ENCODE results near the gene FRY.

FRY gene

DNA sequence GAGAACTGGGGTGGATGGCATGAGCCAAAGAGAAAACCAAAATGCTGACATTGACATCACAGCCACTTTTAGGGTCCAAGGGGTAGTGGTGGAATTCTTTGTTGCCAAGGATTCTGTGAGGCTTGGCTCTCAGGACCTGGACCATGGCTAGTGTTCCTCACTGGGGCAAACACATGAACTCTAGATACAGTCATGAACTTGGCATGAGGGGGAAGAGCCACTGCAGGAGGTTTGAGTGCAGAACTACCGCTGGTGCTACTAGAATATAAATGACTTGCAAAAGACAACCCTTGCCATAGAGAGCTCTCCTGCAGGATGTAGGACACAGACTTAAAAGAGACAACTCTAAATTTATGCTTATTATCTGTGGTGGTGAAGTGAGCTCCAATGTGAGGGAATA, 29.8 kb upstream of the FRY start:
- Mint-ChIP-seq H3K27ac (no peak overlapping the region), H3K36me3 (ENCODE audit: low read depth) (no peaks in the 10 kb centered on the region), H3K4me3 (no peak overlapping the region), H3K4me1 (no peaks in the 10 kb centered on the region), H3K9me3 (peaks cover 11% of the 10 kb centered on the region), H3K27me3 (ENCODE audit: low read depth, poor library complexity) (no peaks in the 10 kb centered on the region)
- TF ChIP-seq, protein P1, sequence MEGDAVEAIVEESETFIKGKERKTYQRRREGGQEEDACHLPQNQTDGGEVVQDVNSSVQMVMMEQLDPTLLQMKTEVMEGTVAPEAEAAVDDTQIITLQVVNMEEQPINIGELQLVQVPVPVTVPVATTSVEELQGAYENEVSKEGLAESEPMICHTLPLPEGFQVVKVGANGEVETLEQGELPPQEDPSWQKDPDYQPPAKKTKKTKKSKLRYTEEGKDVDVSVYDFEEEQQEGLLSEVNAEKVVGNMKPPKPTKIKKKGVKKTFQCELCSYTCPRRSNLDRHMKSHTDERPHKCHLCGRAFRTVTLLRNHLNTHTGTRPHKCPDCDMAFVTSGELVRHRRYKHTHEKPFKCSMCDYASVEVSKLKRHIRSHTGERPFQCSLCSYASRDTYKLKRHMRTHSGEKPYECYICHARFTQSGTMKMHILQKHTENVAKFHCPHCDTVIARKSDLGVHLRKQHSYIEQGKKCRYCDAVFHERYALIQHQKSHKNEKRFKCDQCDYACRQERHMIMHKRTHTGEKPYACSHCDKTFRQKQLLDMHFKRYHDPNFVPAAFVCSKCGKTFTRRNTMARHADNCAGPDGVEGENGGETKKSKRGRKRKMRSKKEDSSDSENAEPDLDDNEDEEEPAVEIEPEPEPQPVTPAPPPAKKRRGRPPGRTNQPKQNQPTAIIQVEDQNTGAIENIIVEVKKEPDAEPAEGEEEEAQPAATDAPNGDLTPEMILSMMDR (IDR thresholded peaks at IDR 0.05) = no peak
- no peak for DNase-seq

DNA sequence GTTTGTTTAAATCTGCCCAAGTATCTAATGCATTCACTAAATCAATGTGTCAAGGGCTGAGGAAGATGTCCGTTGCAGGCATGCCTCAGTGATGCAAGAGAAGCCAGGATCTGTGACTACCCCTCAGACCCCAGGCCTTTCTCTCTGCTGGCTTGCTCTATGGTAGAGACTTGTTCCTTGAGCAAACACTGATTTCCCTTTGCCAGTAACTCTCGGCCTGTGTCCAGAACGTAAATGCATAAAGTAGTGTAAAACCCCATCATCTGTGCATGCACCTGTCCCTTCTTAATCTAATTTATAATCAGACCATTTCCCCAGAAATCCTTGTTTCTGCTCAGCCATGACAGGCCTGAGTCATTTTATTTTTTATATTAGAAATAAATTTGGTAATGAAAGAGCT, 28.7 kb upstream of the FRY start:
- Mint-ChIP-seq H3K27me3 (ENCODE audit: low read depth, poor library complexity) (no peaks in the 10 kb centered on the region), H3K36me3 (ENCODE audit: low read depth) (no peaks in the 10 kb centered on the region), H3K4me1 (no peaks in the 10 kb centered on the region), H3K4me3 (no peak overlapping the region), H3K9me3 (peaks cover 11% of the 10 kb centered on the region), H3K27ac (no peak overlapping the region)
- DNase-seq = no peak
- TF ChIP-seq, protein P1 (IDR thresholded peaks at IDR 0.05) = no peak

DNA sequence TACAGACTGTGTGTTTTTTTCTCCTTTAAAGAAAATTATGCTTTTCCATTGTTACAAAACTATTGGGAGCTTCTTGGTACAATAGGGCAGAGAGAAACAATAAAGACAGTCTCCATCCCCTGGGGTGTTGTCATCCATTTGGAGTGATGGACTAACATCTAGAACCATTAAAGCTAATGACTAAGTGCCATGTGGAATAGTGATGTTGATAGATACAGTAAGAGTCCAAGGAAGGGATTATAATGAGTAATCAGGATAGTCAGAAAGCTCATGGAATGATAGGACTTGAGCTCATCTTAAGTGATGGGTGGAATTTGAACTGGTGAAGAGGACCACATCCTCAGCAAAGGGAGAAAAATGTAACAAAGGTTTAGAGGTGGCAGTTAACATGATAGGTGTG, 24.1 kb upstream of the FRY start:
- no peaks in the 10 kb centered on the region for H3K9me3 Mint-ChIP-seq
- H3K27me3 Mint-ChIP-seq (ENCODE audit: low read depth, poor library complexity) = no peaks in the 10 kb centered on the region
- TF ChIP-seq, protein P1 (IDR thresholded peaks at IDR 0.05) = no peak
- no peak overlapping the region for H3K4me3 Mint-ChIP-seq
- no peak overlapping the region for H3K27ac Mint-ChIP-seq
- no peak for DNase-seq
- H3K36me3 Mint-ChIP-seq (ENCODE audit: low read depth) = no peaks in the 10 kb centered on the region
- peaks cover 6% of the 10 kb centered on the region for H3K4me1 Mint-ChIP-seq

DNA sequence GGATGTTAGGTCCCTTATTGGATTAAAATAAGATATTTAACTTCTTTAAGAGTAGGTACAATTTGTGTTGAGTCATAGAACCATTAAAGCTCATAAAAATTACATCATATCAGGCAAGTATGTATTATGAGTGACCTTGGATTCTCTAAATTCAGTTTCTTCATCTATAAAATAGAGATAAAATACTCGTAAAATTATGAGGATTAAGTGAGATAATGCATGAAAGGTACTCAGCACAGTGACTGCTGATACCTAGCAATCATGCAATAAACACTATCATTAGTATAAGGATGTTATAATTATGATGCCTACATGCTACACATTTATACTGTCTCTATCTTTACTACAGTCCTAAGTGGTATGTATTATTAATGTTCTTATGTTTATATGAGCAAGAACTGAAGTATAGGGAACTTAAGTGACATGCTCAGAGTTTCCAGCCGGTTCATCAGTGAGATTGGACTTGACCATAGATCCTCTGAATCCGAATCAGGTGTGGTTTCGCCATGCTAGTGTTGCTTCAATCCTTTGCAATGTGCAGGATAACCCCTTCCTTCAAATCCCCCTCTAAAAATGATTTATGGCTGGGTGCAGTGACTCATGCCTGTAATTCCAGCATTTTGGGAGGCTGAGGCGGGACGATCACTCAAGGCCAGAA, 22.9 kb upstream of the FRY start:
- Mint-ChIP-seq H3K4me3 (no peak overlapping the region), H3K27ac (no peak overlapping the region), H3K9me3 (no peaks in the 10 kb centered on the region), H3K27me3 (ENCODE audit: low read depth, poor library complexity) (peaks cover 4% of the 10 kb centered on the region), H3K4me1 (peaks cover 10% of the 10 kb centered on the region), H3K36me3 (ENCODE audit: low read depth) (no peaks in the 10 kb centered on the region)
- TF ChIP-seq, protein P1 (IDR thresholded peaks at IDR 0.05) = no peak
- no peak for DNase-seq

DNA sequence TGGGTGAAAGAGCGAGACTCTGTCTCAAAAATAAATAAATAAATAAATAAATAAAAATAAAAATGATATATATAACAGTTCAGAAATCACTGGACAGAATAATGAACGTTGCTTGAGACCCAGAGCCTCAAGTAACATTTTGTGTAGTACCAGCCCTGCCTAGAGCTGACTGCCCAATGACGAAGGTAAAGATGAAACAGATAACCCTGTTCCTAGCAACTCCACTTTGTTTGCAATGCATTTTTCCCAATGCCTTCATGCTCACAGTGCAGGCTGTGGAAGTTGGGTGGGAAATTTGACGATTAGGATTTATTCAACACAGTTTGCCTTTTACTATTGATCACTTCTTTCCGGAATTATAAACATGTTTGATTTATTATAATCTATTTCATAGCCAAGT, 22.2 kb upstream of the FRY start:
- no peak overlapping the region for H3K4me3 Mint-ChIP-seq
- TF ChIP-seq, protein P1 (IDR thresholded peaks at IDR 0.05) = no peak
- H3K4me1 Mint-ChIP-seq = peaks cover 10% of the 10 kb centered on the region
- H3K36me3 Mint-ChIP-seq (ENCODE audit: low read depth) = no peaks in the 10 kb centered on the region
- no peak for DNase-seq
- peaks cover 7% of the 10 kb centered on the region for H3K27me3 Mint-ChIP-seq (ENCODE audit: low read depth, poor library complexity)
- no peak overlapping the region for H3K27ac Mint-ChIP-seq
- no peaks in the 10 kb centered on the region for H3K9me3 Mint-ChIP-seq

DNA sequence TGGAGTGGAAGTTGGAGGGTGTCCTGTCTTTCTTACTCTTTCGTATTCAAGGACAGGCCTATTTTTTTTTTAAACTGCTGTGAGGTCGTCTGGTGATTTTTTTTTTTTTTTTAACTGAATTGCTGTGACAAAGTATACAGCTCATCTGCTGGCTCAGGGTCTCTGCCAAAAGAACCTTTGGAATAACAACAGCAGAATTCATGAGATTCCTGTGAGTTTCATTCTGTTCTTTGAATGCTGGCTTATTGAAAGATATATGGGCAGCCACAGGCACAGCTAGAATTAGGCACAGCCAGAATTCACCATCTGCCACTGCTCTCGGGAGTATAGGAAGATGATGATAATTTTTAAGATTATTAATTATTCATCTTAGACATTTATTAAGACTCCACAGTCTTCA, 21.4 kb upstream of the FRY start:
- TF ChIP-seq, protein P1 (IDR thresholded peaks at IDR 0.05) = no peak
- Mint-ChIP-seq H3K9me3 (no peaks in the 10 kb centered on the region), H3K27me3 (ENCODE audit: low read depth, poor library complexity) (peaks cover 7% of the 10 kb centered on the region), H3K4me1 (peaks cover 10% of the 10 kb centered on the region), H3K36me3 (ENCODE audit: low read depth) (no peaks in the 10 kb centered on the region), H3K27ac (no peak overlapping the region), H3K4me3 (no peak overlapping the region)
- DNase-seq = no peak

All from nephron progenitor cell (in vitro differentiated cells).